ENCODE measurements around the gene CNEP1R1. TPM values are rescaled to one million over a fixed set of nuclear protein-coding genes. Genes with fewer than 3 reads are reported as not detected.

The CNEP1R1 gene
- total and polyA plus RNA-seq, 9 of the 15 experiments (the other 6 are each of a cell fraction or from before 2014, with no cell fraction given) = 7.6 to 20.1 (median 10.6) TPM

DNA sequence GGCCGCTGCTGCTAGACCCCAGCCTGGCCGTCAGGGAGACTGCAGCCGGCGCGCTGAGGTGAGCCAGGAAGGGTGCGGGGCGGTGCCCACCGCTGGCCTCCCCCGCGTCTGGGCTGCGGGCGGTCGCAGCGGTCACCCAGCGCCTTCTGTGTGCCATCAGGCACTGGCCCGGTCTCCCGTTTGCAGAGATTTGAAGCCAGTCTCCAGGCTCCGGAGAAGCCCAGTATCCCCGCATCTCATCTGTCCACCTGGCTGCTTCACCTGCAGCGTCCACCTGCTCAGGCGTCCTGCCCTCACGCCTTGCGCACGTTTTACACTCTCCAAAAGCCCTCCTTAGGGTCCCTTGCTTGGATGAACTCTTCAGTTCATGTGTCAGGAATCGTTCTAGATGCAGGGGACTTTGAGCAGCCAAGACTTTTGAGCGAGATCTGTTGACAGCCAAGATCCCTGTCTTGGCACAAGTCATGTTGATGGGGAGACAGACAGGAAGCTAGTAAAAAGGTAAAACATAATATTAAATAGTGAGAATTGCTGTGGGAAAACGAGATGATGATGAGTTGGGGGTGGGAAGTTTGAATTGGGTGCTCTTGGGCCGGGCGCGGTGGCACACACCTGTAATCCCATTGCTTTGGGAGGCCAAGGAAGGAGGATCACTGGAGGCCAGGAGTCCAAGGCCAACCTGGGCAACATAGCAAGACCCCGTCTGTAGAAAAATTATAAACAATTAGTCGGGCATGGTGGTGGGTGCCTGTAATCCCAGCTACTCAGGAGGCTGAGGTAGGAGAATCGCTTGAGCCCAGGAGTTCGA is 41.7 kb downstream of the CNEP1R1 start (continued):
- TF ChIP-seq, protein P1, sequence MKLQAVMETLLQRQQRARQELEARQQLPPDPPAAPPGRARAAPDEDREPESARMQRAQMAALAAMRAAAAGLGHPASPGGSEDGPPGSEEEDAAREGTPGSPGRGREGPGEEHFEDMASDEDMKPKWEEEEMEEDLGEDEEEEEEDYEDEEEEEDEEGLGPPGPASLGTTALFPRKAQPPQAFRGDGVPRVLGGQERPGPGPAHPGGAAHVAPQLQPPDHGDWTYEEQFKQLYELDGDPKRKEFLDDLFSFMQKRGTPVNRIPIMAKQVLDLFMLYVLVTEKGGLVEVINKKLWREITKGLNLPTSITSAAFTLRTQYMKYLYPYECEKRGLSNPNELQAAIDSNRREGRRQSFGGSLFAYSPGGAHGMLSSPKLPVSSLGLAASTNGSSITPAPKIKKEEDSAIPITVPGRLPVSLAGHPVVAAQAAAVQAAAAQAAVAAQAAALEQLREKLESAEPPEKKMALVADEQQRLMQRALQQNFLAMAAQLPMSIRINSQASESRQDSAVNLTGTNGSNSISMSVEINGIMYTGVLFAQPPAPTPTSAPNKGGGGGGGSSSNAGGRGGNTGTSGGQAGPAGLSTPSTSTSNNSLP (IDR thresholded peaks at IDR 0.05; ENCODE audit: borderline replicate concordance, low read depth, low read length) = no peak
- TF ChIP-seq SIN3B (IDR thresholded peaks at IDR 0.05; ENCODE audit: low read depth) (0 out of 2 replicates have a peak, but pooled peaks have one; percentile 5), SIN3A (IDR thresholded peaks at IDR 0.05; ENCODE audit: borderline replicate concordance in 2 of 2, control insufficient read depth in 1 of 2, low read depth in 2 of 2, low read length in 2 of 2) (0 out of 4 replicates have a peak, but pooled peaks of 1 of the 2 experiments have one; percentile 70), TBL1XR1 (IDR thresholded peaks at IDR 0.05; ENCODE audit: low read length in 2 of 2) (no peak), FOXA3 (CRISPR knock-in tag; conservative IDR thresholded peaks at IDR 0.05 in 1 of 2, IDR thresholded peaks at IDR 0.05 in 1 of 2) (no peak), ZNF785 (CRISPR knock-in tag; IDR thresholded peaks at IDR 0.05) (no peak), ZFX (CRISPR knock-in tag; IDR thresholded peaks at IDR 0.05) (peak; percentile 50), OTX1 (CRISPR knock-in tag; IDR thresholded peaks at IDR 0.05) (no peak), HSF4 (CRISPR knock-in tag; IDR thresholded peaks at IDR 0.05; ENCODE audit: borderline replicate concordance) (no peak), CBFB (CRISPR knock-in tag; IDR thresholded peaks at IDR 0.05) (no peak), ATF7 (IDR thresholded peaks at IDR 0.05) (peak; percentile 8; the same call in 1 of the 2 replicates), ESRRB (CRISPR knock-in tag; IDR thresholded peaks at IDR 0.05; ENCODE audit: borderline replicate concordance) (no peak), CREBBP (IDR thresholded peaks at IDR 0.05; ENCODE audit: low read depth, low read length) (no peak), GATAD2A (IDR thresholded peaks at IDR 0.05) (no peak), ZBTB7A (IDR thresholded peaks at IDR 0.05; ENCODE audit: borderline replicate concordance, control insufficient read depth, low read depth, low read length) (peak; percentile 53; the same call in 1 of the 2 replicates)
- TF ChIP-seq, protein P2, sequence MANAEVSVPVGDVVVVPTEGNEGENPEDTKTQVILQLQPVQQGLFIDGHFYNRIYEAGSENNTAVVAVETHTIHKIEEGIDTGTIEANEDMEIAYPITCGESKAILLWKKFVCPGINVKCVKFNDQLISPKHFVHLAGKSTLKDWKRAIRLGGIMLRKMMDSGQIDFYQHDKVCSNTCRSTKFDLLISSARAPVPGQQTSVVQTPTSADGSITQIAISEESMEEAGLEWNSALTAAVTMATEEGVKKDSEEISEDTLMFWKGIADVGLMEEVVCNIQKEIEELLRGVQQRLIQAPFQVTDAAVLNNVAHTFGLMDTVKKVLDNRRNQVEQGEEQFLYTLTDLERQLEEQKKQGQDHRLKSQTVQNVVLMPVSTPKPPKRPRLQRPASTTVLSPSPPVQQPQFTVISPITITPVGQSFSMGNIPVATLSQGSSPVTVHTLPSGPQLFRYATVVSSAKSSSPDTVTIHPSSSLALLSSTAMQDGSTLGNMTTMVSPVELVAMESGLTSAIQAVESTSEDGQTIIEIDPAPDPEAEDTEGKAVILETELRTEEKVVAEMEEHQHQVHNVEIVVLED (CRISPR knock-in tag; IDR thresholded peaks at IDR 0.05) = no peak
- TF ChIP-seq, protein P3, sequence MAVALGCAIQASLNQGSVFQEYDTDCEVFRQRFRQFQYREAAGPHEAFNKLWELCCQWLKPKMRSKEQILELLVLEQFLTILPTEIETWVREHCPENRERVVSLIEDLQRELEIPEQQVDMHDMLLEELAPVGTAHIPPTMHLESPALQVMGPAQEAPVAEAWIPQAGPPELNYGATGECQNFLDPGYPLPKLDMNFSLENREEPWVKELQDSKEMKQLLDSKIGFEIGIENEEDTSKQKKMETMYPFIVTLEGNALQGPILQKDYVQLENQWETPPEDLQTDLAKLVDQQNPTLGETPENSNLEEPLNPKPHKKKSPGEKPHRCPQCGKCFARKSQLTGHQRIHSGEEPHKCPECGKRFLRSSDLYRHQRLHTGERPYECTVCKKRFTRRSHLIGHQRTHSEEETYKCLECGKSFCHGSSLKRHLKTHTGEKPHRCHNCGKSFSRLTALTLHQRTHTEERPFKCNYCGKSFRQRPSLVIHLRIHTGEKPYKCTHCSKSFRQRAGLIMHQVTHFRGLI (CRISPR knock-in tag; IDR thresholded peaks at IDR 0.05) = no peak
